ENCODE data around the gene FGD6. TPM values are rescaled to one million over a fixed set of nuclear protein-coding genes. Genes with fewer than 3 reads are reported as not detected.

The FGD6 gene
- total RNA-seq, 1 donor from 2014 or later = 17.7 TPM

GRCh38 chr12:95126076-95126475 lies 91.2 kb downstream of the FGD6 start:
- Histone ChIP-seq H3K36me3 (no peaks in the 10 kb centered on the region), H3K4me1 (no peaks in the 10 kb centered on the region), H3K9me3 (no peaks in the 10 kb centered on the region), H3K4me3 (no peak overlapping the region), H3K27me3 (no peaks in the 10 kb centered on the region), H3K27ac (no peak overlapping the region)
- no peak for DNase-seq (ENCODE audit: extremely low spot score in 2 of 2)
- intact Hi-C loops (cut with DNase I) = no loop called here
- TF ChIP-seq CTCF (IDR thresholded peaks at IDR 0.05) = no peak
- TF ChIP-seq POLR2A (IDR thresholded peaks at IDR 0.05) = no peak
- TF ChIP-seq POLR2AphosphoS5 (IDR thresholded peaks at IDR 0.05; ENCODE audit: insufficient read depth in 1 of 2, low read depth in 1 of 2) = no peak

GRCh38 chr12:95124106-95124505 lies 93.2 kb downstream of the FGD6 start:
- no peak for DNase-seq (ENCODE audit: extremely low spot score in 2 of 2)
- TF ChIP-seq POLR2AphosphoS5 (IDR thresholded peaks at IDR 0.05; ENCODE audit: insufficient read depth in 1 of 2, low read depth in 1 of 2) = no peak
- no peak for TF ChIP-seq CTCF (IDR thresholded peaks at IDR 0.05)
- TF ChIP-seq POLR2A (IDR thresholded peaks at IDR 0.05) = no peak
- intact Hi-C loops (cut with DNase I) = no loop called here
- H3K27me3 ChIP-seq = no peaks in the 10 kb centered on the region
- H3K4me3 ChIP-seq = no peak overlapping the region
- no peaks in the 10 kb centered on the region for H3K4me1 ChIP-seq
- no peaks in the 10 kb centered on the region for H3K36me3 ChIP-seq
- H3K27ac ChIP-seq = no peak overlapping the region
- H3K9me3 ChIP-seq = no peaks in the 10 kb centered on the region

- H3K4me1 ChIP-seq = peaks cover 19% of the 10 kb centered on the region
- H3K4me3 ChIP-seq = no peak overlapping the region
- TF ChIP-seq POLR2A (IDR thresholded peaks at IDR 0.05) = no peak
- no peak for TF ChIP-seq CTCF (IDR thresholded peaks at IDR 0.05)
- no peak for TF ChIP-seq POLR2AphosphoS5 (IDR thresholded peaks at IDR 0.05; ENCODE audit: insufficient read depth in 1 of 2, low read depth in 1 of 2)
- no peaks in the 10 kb centered on the region for H3K9me3 ChIP-seq
- intact Hi-C loops (cut with DNase I) = no loop called here
- H3K27ac ChIP-seq = no peak overlapping the region
- H3K36me3 ChIP-seq = no peaks in the 10 kb centered on the region
- no peak for DNase-seq (ENCODE audit: extremely low spot score in 2 of 2)
- no peaks in the 10 kb centered on the region for H3K27me3 ChIP-seq
Observed at GRCh38 chr12:95118788-95119179, 98.5 kb downstream of the FGD6 start.

GRCh38 chr12:95118138-95118787 lies 99.0 kb downstream of the FGD6 start:
- TF ChIP-seq POLR2A (IDR thresholded peaks at IDR 0.05) (no peak), POLR2AphosphoS5 (IDR thresholded peaks at IDR 0.05; ENCODE audit: insufficient read depth in 1 of 2, low read depth in 1 of 2) (no peak), CTCF (IDR thresholded peaks at IDR 0.05) (no peak)
- intact Hi-C loops (cut with DNase I) = no loop called here
- no peak for DNase-seq (ENCODE audit: extremely low spot score in 2 of 2)
- peaks cover 19% of the 10 kb centered on the region for H3K4me1 ChIP-seq
- H3K27ac ChIP-seq = no peak overlapping the region
- no peaks in the 10 kb centered on the region for H3K27me3 ChIP-seq
- no peaks in the 10 kb centered on the region for H3K36me3 ChIP-seq
- no peak overlapping the region for H3K4me3 ChIP-seq
- no peaks in the 10 kb centered on the region for H3K9me3 ChIP-seq

GRCh38 chr12:95117178-95117599 lies 100.1 kb downstream of the FGD6 start:
- Histone ChIP-seq H3K4me3 (no peak overlapping the region), H3K27me3 (no peaks in the 10 kb centered on the region), H3K9me3 (no peaks in the 10 kb centered on the region), H3K4me1 (peaks cover 19% of the 10 kb centered on the region), H3K36me3 (peaks cover 0 to 9% of the 10 kb centered on the region in 2 donors), H3K27ac (peak overlapping the region; percentile 44)
- no peak for TF ChIP-seq POLR2A (IDR thresholded peaks at IDR 0.05)
- peak; percentile 81 to 90 (median 81) for TF ChIP-seq CTCF (IDR thresholded peaks at IDR 0.05)
- TF ChIP-seq POLR2AphosphoS5 (IDR thresholded peaks at IDR 0.05; ENCODE audit: insufficient read depth in 1 of 2, low read depth in 1 of 2) = peak in 1 of 2 donors; percentile 76
- intact Hi-C loops (cut with DNase I) = loop anchor here (2.0 kb wide), 1 partner anchor 220 kb away; no protein-coding TSS in a partner anchor
- DNase-seq (ENCODE audit: extremely low spot score in 2 of 2) = no peak
